ENCODE measurements around the gene CD3E. TPM values are rescaled to one million over a fixed set of nuclear protein-coding genes. Genes with fewer than 3 reads are reported as not detected.

The CD3E gene
- total and polyA plus RNA-seq, 5 donors = 0.50 to 2.2 (median 0.78) TPM

DNA sequence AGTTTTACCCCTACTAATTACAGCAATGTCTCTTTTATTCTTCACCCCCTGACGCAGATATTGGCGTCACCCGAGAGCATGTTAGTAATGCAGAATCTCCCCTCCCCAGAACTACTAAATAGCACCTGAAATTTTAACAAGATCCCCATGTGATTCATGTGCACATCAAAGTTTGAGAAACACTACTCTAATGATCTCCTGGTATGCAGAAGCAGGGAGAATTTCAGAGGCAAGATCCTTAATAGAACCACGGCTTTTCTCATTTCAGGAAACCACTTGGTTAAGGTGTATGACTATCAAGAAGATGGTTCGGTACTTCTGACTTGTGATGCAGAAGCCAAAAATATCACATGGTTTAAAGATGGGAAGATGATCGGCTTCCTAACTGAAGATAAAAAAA lies 44.9 kb downstream of the CD3E start:
- ATAC-seq (no peak), DNase-seq (no peak)
- Histone ChIP-seq H3K4me3 (ENCODE audit: low read length) (no peak overlapping the region), H3K9me3 (ENCODE audit: control insufficient read depth, low read length) (no peaks in the 10 kb centered on the region), H3K27ac (ENCODE audit: low read length) (no peak overlapping the region), H3K4me1 (ENCODE audit: control insufficient read depth, insufficient read depth, low read length) (no peaks in the 10 kb centered on the region), H3K27me3 (ENCODE audit: control insufficient read depth, insufficient read depth) (peaks cover 4% of the 10 kb centered on the region)
- intact Hi-C loops (cut with DNase I) = no loop called here
- 71% methylated on average over 6 of the region's 6 CpGs for WGBS

DNA sequence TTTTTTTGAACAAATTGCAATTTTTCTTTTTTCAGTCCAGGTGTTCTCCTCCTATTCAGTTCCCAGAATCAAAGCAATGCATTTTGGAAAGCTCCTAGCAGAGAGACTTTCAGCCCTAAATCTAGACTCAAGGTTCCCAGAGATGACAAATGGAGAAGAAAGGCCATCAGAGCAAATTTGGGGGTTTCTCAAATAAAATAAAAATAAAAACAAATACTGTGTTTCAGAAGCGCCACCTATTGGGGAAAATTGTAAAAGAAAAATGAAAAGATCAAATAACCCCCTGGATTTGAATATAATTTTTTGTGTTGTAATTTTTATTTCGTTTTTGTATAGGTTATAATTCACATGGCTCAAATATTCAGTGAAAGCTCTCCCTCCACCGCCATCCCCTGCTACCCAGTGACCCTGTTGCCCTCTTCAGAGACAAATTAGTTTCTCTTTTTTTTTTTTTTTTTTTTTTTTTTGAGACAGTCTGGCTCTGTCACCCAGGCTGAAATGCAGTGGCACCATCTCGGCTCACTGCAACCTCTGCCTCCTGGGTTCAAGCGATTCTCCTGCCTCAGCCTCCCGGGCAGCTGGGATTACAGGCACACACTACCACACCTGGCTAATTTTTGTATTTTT lies 48.7 kb downstream of the CD3E start:
- Histone ChIP-seq H3K4me1 (ENCODE audit: control insufficient read depth, insufficient read depth, low read length) (no peaks in the 10 kb centered on the region), H3K4me3 (ENCODE audit: low read length) (no peak overlapping the region), H3K27ac (ENCODE audit: low read length) (no peak overlapping the region), H3K27me3 (ENCODE audit: control insufficient read depth, insufficient read depth) (peaks cover 2% of the 10 kb centered on the region), H3K9me3 (ENCODE audit: control insufficient read depth, low read length) (no peaks in the 10 kb centered on the region)
- ATAC-seq (no peak), DNase-seq (no peak)
- intact Hi-C loops (cut with DNase I) = loop anchor here in 3 of 4 donors (5.0 to 10.0 kb wide), 2 partner anchors 156 to 208 kb away; no protein-coding TSS in a partner anchor
- 11% methylated on average over 6 of the region's 6 CpGs for WGBS

DNA sequence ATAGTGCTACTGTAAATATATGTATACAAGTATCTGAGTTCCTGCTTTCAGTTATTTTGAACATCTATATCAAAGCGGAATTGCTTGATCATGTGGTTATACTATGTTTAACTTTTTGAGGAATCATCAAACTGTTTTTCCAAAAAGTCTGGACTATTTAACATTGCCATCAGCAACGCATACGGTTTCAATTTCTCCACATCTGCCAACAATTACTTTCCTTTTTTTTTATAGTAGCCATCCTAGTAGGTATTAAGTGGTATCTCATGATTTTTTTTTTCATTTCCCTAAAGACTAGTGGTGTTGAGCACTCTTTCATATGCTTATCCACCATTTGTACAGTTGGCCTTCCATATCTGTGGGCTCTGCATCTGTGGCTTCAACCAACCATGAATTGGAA lies 53.5 kb downstream of the CD3E start:
- Histone ChIP-seq H3K9me3 (ENCODE audit: control insufficient read depth, low read length) (no peaks in the 10 kb centered on the region), H3K27ac (ENCODE audit: low read length) (no peak overlapping the region), H3K4me1 (ENCODE audit: control insufficient read depth, insufficient read depth, low read length) (peaks cover 4% of the 10 kb centered on the region), H3K27me3 (ENCODE audit: control insufficient read depth, insufficient read depth) (no peaks in the 10 kb centered on the region), H3K4me3 (ENCODE audit: low read length) (no peak overlapping the region)
- WGBS = 55% methylated on average over 3 of the region's 3 CpGs
- ATAC-seq (no peak), DNase-seq (no peak)
- intact Hi-C loops (cut with DNase I) = loop anchor here in 3 of 4 donors (5.0 to 10.0 kb wide), 2 partner anchors 161 to 213 kb away; no protein-coding TSS in a partner anchor

DNA sequence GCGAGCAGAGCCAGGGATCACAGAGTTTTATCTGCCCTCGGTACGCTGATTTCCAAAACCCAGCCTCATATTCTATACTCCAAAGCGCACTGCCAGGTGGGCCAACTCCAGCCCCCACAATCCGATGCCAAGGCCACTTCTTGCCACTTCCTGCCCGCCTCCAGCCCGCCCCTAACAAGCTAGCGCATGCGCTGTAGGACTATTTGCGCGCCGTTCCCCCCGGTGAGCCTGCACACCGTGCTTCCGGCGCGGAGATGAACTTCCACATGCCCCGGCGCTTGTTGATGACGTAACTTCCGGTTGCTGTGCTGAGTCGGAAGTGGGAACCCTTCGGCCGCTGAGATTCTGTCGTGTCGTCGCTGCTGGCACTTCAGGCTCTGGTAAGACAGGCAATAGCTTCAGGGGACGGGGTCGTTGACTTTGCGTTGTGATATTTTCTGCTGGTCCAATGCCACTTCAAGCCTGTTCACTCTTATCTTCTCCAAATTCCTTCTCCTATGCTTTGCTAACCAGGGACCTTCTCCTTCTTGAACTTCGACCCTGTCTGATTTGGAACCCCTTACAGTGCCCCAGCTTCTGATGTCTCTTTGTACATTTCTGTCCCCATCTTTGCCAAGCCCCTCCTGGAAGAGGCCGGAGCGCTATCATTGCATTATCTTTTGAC lies 54.9 kb downstream of the CD3E start, which contains the start of gene UBE4A:
Gene UBE4A, plus strand, starts transcription at position 306 of the 664 bp plus-strand sequence. CDS start 5,481 bp downstream, outside the sequence.
- H3K27ac ChIP-seq (ENCODE audit: low read length) = peak within 1 kb of the TSS; percentile 51
- intact Hi-C loops (cut with DNase I) = loop anchor here in 3 of 4 donors (5.0 to 10.0 kb wide), 2 partner anchors 162 to 215 kb away; no protein-coding TSS in a partner anchor
- peak; percentile 97 to 99 (median 98) for DNase-seq

DNA sequence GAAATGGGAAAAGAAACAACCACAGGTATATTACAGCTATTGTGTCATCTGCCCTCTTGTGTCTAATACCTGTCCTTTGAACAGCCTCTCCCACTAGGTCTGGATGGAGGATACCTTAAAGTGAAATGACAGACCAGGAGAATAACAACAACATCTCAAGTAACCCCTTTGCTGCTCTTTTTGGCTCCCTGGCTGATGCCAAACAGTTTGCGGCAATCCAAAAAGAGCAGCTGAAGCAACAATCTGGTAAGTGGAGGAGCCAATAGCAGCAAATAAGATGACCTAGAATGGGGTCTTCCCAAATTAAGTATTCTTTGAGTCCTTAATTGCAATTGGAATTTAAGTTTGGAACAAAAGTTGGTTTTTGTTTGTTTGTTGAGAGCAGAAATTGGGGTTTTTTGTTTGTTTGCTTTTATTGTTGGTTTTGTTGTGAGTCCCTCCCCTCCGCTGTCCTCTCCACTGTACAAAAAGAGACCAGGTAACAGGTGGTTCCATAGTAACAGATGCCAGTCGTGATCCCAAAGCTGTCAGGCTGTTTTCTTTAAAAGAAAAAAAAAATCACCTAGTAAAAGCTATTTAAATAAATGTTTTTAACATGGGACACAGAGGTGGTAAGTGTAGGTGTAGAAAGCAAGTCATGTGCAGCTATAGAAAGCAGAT lies 60.6 kb downstream of the CD3E start:
- no peak overlapping the region for H3K27ac ChIP-seq (ENCODE audit: low read length)
- 94% methylated on average over 3 of the region's 3 CpGs for WGBS
- intact Hi-C loops (cut with DNase I) = no loop called here
- H3K27me3 ChIP-seq (ENCODE audit: control insufficient read depth, insufficient read depth) = no peaks in the 10 kb centered on the region
- H3K4me3 ChIP-seq (ENCODE audit: low read length) = no peak overlapping the region
- H3K4me1 ChIP-seq (ENCODE audit: control insufficient read depth, insufficient read depth, low read length) = peaks cover 6% of the 10 kb centered on the region
- H3K9me3 ChIP-seq (ENCODE audit: control insufficient read depth, low read length) = no peaks in the 10 kb centered on the region
- no peak for DNase-seq
- ATAC-seq = no peak

More for the DNA sequence above, 54.9 kb downstream of the CD3E start, which contains the start of gene UBE4A:
- H3K4me1 ChIP-seq (ENCODE audit: control insufficient read depth, insufficient read depth, low read length) = peaks cover 4% of the 10 kb centered on the region
- no peaks in the 10 kb centered on the region for H3K27me3 ChIP-seq (ENCODE audit: control insufficient read depth, insufficient read depth)
- peak; percentile 95 to 96 for ATAC-seq
- H3K9me3 ChIP-seq (ENCODE audit: control insufficient read depth, low read length) = no peaks in the 10 kb centered on the region
- 3% methylated on average over 33 of the region's 33 CpGs for WGBS
- H3K4me3 ChIP-seq (ENCODE audit: low read length) = peak within 1 kb of the TSS; percentile 93

Other genes with a start within 250 kb of the CD3E start
- not detected for gene TMPRSS4, start 227.7 kb upstream of the CD3E start, total RNA-seq
- not detected for gene TMPRSS4, start 227.7 kb upstream of the CD3E start, polyA plus RNA-seq
- gene SMIM35, start 217.8 kb upstream of the CD3E start, total RNA-seq = not detected
- not detected for gene SMIM35, start 217.8 kb upstream of the CD3E start, polyA plus RNA-seq
- 1 to 10 TPM; 2.6 to 7.3 (median 6.0) TPM for gene SCN4B, start 151.9 kb upstream of the CD3E start, total RNA-seq
- 9.0 TPM for gene SCN4B, start 151.9 kb upstream of the CD3E start, polyA plus RNA-seq
- gene SCN2B, start 128.1 kb upstream of the CD3E start, total RNA-seq = 10 to 100 TPM in 1 of 4 donors, 1 to 10 TPM in 3; 2.1 to 11.7 (median 5.5) TPM
- 4.1 TPM for gene SCN2B, start 128.1 kb upstream of the CD3E start, polyA plus RNA-seq
- gene JAML, start 79.7 kb upstream of the CD3E start, total RNA-seq = 1 to 10 TPM; 2.3 to 8.0 (median 4.0) TPM
- 2.0 TPM for gene JAML, start 79.7 kb upstream of the CD3E start, polyA plus RNA-seq
- 1 to 10 TPM; 1.3 to 1.7 (median 1.5) TPM for gene MPZL3, start 52.4 kb upstream of the CD3E start, total RNA-seq
- 0.77 TPM for gene MPZL3, start 52.4 kb upstream of the CD3E start, polyA plus RNA-seq
- 10 to 100 TPM in 1 of 4 donors, 1 to 10 TPM in 3; 8.1 to 18.7 (median 9.0) TPM for gene MPZL2, start 40.4 kb upstream of the CD3E start, total RNA-seq
- 6.4 TPM for gene MPZL2, start 40.4 kb upstream of the CD3E start, polyA plus RNA-seq
- 1 to 10 TPM in 2 of 4 donors, under 1 TPM in 2; 0.29 to 1.9 (median 0.86) TPM for gene CD3D, start 38.0 kb downstream of the CD3E start, total RNA-seq
- 0.27 TPM for gene CD3D, start 38.0 kb downstream of the CD3E start, polyA plus RNA-seq
- 1 to 10 TPM in 1 of 4 donors, under 1 TPM in 3; 0.17 to 1.2 (median 0.49) TPM for gene CD3G, start 39.6 kb downstream of the CD3E start, total RNA-seq
- 0.02 TPM for gene CD3G, start 39.6 kb downstream of the CD3E start, polyA plus RNA-seq
- 10 to 100 TPM; 40.7 to 45.8 (median 43.6) TPM for gene UBE4A, start 54.9 kb downstream of the CD3E start, total RNA-seq
- gene UBE4A, start 54.9 kb downstream of the CD3E start, polyA plus RNA-seq = 15.9 TPM
- gene ATP5MG, start 96.9 kb downstream of the CD3E start, total RNA-seq = 100 to 1,000 TPM; 500 to 709 (median 601) TPM
- 666 TPM for gene ATP5MG, start 96.9 kb downstream of the CD3E start, polyA plus RNA-seq
- gene KMT2A, start 131.8 kb downstream of the CD3E start, total RNA-seq = 10 to 100 TPM; 26.9 to 32.7 (median 27.7) TPM
- 9.1 TPM for gene KMT2A, start 131.8 kb downstream of the CD3E start, polyA plus RNA-seq
- under 1 TPM in 3 of 4 donors, not detected in 1; 0.31 to 0.63 (median 0.56) TPM for gene TTC36, start 222.7 kb downstream of the CD3E start, total RNA-seq
- gene TTC36, start 222.7 kb downstream of the CD3E start, polyA plus RNA-seq = 0.61 TPM
- gene TMEM25, start 226.5 kb downstream of the CD3E start, total RNA-seq = 10 to 100 TPM; 11.6 to 16.1 (median 14.7) TPM
- 8.7 TPM for gene TMEM25, start 226.5 kb downstream of the CD3E start, polyA plus RNA-seq

Data from right cardiac atrium (tissue), 5 donors.